GM18907 (cell line): ENCODE measurements around the gene DPH6.
"Not testable (repeated sequence)": the region's sequence is repeated elsewhere in the genome, so short reads cannot be mapped to it uniquely, and the experiment has no call there.

Source experiments
- ATAC-seq: cut with Tn5 transposase; IDR thresholded peaks from one replicate; pipeline ENCODE4 v1.9.1; 2021; ENCODE audit warnings: mild to moderate bottlenecking, moderate library complexity; ENCODE audit not compliant: unreplicated experiment

Gene DPH6

GRCh38 chr15:35351059-35351458 is 194.9 kb downstream of the DPH6 start:
- ATAC-seq, result no peak

- no peak for ATAC-seq
Measured at GRCh38 chr15:35349916-35350315, 196.0 kb downstream of the DPH6 start.

- ATAC-seq, result no peak
Measured at GRCh38 chr15:35330916-35331315, 215.0 kb downstream of the DPH6 start.

- ATAC-seq, result no peak
Measured at GRCh38 chr15:35330048-35330695, 215.8 kb downstream of the DPH6 start.

- ATAC-seq, result no peak
Measured at GRCh38 chr15:35329521-35329961, 216.4 kb downstream of the DPH6 start.

- not testable (repeated sequence) for ATAC-seq
Measured at GRCh38 chr15:35328836-35329235, 217.1 kb downstream of the DPH6 start.

- ATAC-seq, result no peak
Measured at GRCh38 chr15:35327789-35328188, 218.2 kb downstream of the DPH6 start.

GRCh38 chr15:35325374-35325941 is 220.5 kb downstream of the DPH6 start:
- ATAC-seq, result no peak

GRCh38 chr15:35323141-35323540 is 222.8 kb downstream of the DPH6 start:
- no peak for ATAC-seq

- ATAC-seq, result no peak
Measured at GRCh38 chr15:35321926-35322325, 224.0 kb downstream of the DPH6 start.

- ATAC-seq, result no peak
Measured at GRCh38 chr15:35320911-35321310, 225.1 kb downstream of the DPH6 start.
